Activated CD4-positive, CD25-positive, alpha-beta regulatory T cell (primary cell): ENCODE results near the gene ABCG1.

Experiments used
- DNase-seq, 4 experiments: peaks; one replicate each; lab custom pipeline; 2025; lab: John Stamatoyannopoulos, UW

The ABCG1 gene

DNA sequence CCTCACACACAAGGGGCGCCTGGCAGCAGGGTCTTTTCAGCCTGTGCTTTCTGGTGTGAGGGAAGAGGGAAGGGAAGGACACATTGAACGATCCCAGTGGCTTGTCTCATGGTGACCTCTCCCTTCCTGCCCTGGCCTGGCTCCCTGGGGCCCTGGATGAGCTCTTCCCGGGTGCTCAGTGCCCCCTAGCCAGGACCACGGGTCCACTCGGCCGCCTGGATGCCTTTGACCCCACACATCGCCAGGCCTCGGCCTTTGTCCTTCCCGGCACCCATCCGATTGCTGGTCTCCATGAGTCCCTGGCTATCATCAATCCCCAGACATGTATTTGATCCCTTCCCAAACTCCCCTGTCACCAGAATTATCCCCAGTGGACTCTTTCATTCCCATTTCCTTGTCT is 102.3 kb downstream of the ABCG1 start:
- no peak for DNase-seq

DNA sequence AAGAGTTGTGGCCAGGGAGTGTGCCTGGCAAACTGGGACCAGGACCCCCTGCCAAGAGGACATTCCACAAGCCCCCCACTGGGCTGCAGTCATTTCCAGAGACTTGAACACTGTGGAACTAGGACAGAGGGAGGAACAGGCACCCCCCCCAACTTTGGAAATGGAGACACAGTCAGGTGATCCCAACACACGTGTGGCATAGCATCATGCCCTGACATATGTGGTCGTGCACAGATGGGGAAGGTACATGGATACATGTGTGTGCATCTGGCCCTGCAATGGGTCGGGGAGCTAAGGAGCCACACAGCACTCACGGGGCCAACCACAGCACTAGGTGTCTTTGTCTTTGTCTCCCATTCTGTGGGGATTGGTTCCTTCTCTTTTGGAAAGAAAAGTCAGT is 102.9 kb downstream of the ABCG1 start:
- no peak for DNase-seq

- DNase-seq: no peak
These were observed 106.0 kb downstream of the ABCG1 start for GRCh38 chr21:42324896-42325295.

- DNase-seq: no peak
These were observed 111.7 kb downstream of the ABCG1 start for GRCh38 chr21:42330380-42331371.

DNA sequence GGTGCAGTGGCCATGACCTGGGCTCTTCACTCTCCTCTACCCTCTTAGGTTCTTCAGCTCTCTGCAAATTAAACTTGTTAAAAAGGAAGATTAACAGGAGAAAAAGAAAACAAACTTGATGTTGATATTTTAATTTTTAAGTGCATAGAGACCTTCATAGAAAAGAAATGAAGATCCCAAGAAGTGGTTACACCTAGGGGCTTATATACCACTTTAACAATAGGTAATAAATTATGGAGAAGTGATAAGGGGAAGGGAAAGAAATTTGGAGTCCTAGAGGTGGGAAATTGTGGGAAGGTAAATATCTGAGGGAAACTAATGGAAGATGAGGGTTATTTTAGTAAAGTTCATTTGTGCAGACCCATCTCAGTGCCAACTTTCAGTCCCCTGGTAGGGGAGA is 112.7 kb downstream of the ABCG1 start:
- no peak for DNase-seq

DNA sequence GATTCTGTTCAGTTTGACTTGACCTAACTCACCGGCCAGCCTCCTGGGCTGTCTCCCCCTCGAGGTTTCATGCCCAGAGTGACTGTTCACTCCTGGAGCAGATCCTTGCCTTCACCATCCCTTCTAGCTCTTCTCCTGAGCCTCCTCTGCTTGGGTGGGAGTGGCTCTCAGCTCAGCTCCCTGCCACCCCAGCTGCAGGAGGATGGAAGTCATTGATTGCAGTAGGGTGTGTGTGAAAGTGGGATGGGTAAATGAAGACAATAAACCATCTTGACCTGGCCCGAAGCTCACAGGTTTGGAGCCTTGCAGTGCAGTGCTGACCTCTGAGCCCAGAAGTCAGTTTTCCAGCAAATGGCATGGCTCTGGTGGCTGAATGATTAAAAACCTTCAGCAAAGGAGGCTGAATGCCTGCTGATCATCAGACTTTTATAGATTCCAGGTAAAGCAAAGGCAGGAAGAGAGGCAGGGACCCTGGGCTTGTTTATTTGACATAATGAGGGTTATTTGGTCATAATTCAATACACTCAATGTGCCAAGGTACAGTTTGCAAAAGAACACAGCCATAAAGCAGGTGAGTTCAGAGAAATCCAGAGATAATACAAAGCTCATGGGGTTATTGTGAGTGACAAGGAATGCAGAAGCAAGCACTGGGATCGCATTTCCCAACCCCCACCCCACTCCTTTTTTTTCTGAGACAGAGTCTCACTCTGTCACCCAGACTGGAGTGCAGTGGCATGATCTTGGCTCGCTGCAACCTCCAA is 113.8 kb downstream of the ABCG1 start:
- no peak for DNase-seq

DNA sequence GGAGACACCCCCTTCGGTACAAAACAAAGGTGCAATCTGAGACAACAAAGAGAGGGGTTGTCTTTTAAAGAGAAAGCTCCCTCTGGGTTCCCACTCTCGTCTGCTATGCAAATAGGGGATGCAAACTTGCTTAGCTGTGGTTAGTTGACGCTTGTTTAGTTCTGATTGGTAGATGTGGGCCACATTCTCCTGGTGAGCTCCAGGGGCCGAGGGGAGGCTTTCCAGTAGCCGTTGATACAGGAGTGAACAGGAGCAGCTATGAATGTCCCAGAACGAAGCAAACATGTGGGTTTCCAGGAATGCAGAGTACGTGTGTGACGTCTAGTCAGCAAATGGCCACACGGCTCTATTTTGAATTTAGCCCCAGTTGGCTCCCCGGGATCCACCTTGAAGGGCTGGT is 117.1 kb downstream of the ABCG1 start:
- no peak for DNase-seq

DNA sequence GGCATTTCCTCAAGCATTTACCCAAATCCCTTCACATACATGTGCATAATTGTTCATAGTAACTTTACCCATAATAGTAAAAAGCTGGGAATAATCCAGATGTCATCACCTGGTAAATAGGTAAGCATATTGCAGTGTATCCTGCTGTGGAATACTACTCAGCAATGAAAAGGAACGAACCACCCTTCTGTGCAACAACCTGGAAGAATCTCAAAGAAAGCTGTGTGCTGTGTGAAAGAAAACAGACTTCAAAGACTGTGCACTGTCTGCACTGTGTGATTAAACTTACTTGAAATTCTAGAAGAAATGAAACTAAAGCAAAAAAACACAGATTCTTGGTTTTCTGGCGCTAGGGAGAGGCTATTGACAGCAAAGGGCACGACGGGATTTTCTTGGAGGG is 118.3 kb downstream of the ABCG1 start:
- DNase-seq: no peak

- DNase-seq: peak; percentile 69 to 74 (median 70)
These were observed 119.1 kb downstream of the ABCG1 start for GRCh38 chr21:42337830-42338728.

- DNase-seq: no peak
These were observed 120.1 kb downstream of the ABCG1 start for GRCh38 chr21:42338729-42339715.

DNA sequence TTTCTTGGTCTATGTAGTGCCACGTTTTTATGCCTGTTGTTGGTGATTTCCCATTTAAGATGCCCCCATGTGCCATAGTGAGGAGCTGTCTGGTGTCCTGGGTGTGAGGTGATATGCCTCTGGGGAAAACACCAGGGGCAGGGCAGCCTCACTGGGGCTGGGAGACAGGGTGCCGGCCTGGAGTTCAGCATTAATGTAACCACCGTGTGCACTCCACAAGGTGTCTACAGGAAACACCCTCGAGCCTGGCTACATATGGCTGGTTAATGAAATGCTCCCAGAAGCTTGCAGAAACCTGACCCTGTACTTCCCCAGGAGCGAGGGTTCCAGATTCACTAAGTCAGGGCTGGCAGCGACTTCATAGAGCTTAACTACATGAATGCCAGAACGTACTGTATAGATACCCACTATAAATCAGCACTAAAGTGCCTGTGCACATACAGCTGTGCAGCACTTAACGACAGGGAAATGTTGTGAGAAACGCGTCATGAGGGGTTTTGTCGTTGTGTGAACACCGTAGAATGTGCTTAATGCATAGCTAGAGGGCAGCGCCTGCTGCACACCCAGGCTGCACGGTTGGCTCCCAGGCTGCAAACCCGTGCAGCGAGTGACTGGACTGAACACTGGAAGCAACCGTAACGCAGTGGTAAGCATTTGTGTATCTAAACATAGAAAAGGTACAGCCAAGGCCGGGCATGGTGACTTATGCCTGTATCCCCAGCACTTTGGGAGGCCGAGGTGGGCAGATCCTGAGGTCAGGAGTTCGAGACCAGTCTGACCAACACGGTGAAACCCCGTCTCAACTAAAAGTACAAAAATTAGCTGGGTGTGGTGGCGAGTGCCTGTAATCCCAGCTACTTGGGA is 121.5 kb downstream of the ABCG1 start:
- no peak for DNase-seq

- no peak for DNase-seq
These were observed 123.0 kb downstream of the ABCG1 start for GRCh38 chr21:42341776-42342542.

DNA sequence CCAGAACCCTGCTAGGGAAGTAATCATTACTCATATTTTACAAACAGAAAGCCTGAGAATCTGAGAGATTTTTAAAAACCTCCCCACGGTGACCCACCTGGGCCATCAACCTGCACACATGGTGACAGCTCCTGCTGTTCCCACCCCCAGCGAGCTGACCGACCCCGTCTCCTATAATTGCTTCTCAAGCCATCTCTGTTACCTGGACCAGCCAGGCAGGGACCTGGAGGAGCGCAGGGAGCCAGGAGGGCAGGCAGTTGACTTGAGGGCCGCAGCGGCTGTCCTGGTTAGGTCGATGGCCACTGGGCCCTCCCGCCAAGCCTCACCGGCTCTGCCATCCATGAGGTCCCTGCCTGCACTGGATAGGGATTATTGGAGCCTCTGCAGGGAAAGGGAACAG is 124.2 kb downstream of the ABCG1 start:
- DNase-seq: no peak

GRCh38 chr21:42343556-42343955 is 124.6 kb downstream of the ABCG1 start:
- DNase-seq: no peak

GRCh38 chr21:42343963-42344510 is 125.1 kb downstream of the ABCG1 start:
- no peak for DNase-seq

- DNase-seq: no peak
These were observed 125.7 kb downstream of the ABCG1 start for GRCh38 chr21:42344631-42345030.

- no peak for DNase-seq
These were observed 127.5 kb downstream of the ABCG1 start for GRCh38 chr21:42346441-42346840.
